Tibial artery (tissue), 4 donors: ENCODE data around the gene AFG1L.
"Not testable (repeated sequence)": the region's sequence is repeated elsewhere in the genome, so short reads cannot be mapped to it uniquely, and the experiment has no call there.

Source experiments
- DNase-seq, 2 donors: peaks; one replicate each; pipeline ENCODE4 v3.0.0-alpha.2; 2019
- H3K27ac ChIP-seq, 2 donors: fragments of 200-600 bp; sonication (generic) in 1 of 2; 1 replicate in 1 of 2; 2 replicates in 1 of 2; pipeline ENCODE4 v1.5.1; 2018 to 2019; ENCODE audit warnings: mild to moderate bottlenecking in 1 of 2
- H3K27me3 ChIP-seq, 2 donors: fragments of 200-600 bp; sonication (generic) in 1 of 2; one replicate each; pipeline versions ENCODE4 v1.5.1 to v1.6.0; 2016 to 2019
- H3K36me3 ChIP-seq, 3 donors: fragments of 200-600 bp; sonication (generic) in 2 of 3; one replicate each; pipeline ENCODE4 v1.5.1; 2016 to 2019; ENCODE audit warnings: mild to moderate bottlenecking in 2 of 3
- H3K4me1 ChIP-seq, 4 donors: fragments of 200-600 bp; sonication (generic) in 2 of 4; 1 replicate in 3 of 4; 2 replicates in 1 of 4; pipeline ENCODE4 v1.5.1; 2016 to 2019
- H3K4me3 ChIP-seq, 2 donors: fragments of 200-600 bp; sonication (generic) in 1 of 2; 1 replicate in 1 of 2; 2 replicates in 1 of 2; pipeline ENCODE4 v1.5.1; 2018 to 2019; ENCODE audit warnings: mild to moderate bottlenecking in 2 of 2
- H3K9me3 ChIP-seq, 3 donors: fragments of 200-600 bp; sonication (generic) in 1 of 3; one replicate each; pipeline ENCODE4 v1.5.1; 2016 to 2019
- intact Hi-C: fragments of 100-400 bp; cut with DNase I; formaldehyde crosslinking; loops from one replicate; pipeline ENCODE4 v1.15.0; 2023; ENCODE audit warnings: low total_unique reads
- TF ChIP-seq, protein P1 (sequence below), 2 experiments: fragments of 200-600 bp in 1 of 2; fragments of 450-650 bp in 1 of 2; IDR thresholded peaks; one replicate each; pipeline ENCODE4 v1.5.1; 2017 to 2019; ENCODE audit warnings: antibody characterized with exemption in 2 of 2, mild to moderate bottlenecking in 1 of 2, moderate library complexity in 1 of 2

AFG1L gene

DNA sequence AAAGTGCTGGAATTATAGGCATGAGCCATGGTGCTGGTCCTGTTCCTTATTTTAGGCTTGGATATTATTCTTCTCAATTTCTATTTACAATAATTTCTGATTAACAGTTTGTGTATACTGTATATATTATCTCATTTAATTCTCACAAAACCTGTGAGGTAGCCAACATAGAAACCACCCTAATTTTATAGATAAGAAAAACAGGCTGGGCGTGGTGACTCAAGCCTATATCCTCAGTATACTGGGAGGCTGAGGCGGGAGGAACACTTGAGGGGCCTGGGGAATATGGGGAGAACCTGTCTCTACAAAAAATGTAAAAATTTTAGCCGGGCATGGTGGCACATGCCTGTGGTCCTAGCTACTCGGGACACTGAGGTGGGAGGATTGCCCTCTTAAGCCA lies 3.8 kb upstream of the AFG1L start:
- H3K9me3 ChIP-seq: no peaks in the 10 kb centered on the region
- H3K4me3 ChIP-seq: no peak overlapping the region
- H3K27ac ChIP-seq: no peak overlapping the region
- no peaks in the 10 kb centered on the region for H3K27me3 ChIP-seq
- intact Hi-C loops: no loop called here
- DNase-seq: no peak
- H3K36me3 ChIP-seq: no peaks in the 10 kb centered on the region
- peaks cover 0 to 6% (median 5%) of the 10 kb centered on the region in 4 donors for H3K4me1 ChIP-seq
- TF ChIP-seq, protein P1, sequence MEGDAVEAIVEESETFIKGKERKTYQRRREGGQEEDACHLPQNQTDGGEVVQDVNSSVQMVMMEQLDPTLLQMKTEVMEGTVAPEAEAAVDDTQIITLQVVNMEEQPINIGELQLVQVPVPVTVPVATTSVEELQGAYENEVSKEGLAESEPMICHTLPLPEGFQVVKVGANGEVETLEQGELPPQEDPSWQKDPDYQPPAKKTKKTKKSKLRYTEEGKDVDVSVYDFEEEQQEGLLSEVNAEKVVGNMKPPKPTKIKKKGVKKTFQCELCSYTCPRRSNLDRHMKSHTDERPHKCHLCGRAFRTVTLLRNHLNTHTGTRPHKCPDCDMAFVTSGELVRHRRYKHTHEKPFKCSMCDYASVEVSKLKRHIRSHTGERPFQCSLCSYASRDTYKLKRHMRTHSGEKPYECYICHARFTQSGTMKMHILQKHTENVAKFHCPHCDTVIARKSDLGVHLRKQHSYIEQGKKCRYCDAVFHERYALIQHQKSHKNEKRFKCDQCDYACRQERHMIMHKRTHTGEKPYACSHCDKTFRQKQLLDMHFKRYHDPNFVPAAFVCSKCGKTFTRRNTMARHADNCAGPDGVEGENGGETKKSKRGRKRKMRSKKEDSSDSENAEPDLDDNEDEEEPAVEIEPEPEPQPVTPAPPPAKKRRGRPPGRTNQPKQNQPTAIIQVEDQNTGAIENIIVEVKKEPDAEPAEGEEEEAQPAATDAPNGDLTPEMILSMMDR (IDR thresholded peaks at IDR 0.05): no peak

DNA sequence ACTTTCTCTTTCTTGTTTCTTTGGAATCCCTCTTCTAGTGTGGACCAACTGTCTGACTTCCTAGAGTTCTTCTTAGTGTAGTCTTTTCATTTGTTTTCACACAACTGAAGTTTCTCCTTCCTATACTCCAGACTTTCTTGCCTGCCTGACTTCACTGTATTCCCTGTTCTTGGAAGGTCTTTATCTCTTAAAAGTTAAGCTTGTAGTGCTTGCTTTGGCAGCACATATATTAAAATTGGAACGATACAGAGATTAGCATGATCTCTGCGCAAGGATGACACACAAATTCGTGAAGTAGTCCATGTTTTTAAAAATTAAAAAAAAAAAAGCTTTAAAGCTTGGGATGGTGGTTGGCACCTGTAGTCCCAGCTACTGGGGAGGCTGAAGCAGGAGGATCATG lies 2.3 kb upstream of the AFG1L start:
- H3K27me3 ChIP-seq, H3K27ac ChIP-seq, intact Hi-C loops, H3K4me3 ChIP-seq, H3K36me3 ChIP-seq, H3K4me1 ChIP-seq, H3K9me3 ChIP-seq, DNase-seq: not testable (repeated sequence)

DNA sequence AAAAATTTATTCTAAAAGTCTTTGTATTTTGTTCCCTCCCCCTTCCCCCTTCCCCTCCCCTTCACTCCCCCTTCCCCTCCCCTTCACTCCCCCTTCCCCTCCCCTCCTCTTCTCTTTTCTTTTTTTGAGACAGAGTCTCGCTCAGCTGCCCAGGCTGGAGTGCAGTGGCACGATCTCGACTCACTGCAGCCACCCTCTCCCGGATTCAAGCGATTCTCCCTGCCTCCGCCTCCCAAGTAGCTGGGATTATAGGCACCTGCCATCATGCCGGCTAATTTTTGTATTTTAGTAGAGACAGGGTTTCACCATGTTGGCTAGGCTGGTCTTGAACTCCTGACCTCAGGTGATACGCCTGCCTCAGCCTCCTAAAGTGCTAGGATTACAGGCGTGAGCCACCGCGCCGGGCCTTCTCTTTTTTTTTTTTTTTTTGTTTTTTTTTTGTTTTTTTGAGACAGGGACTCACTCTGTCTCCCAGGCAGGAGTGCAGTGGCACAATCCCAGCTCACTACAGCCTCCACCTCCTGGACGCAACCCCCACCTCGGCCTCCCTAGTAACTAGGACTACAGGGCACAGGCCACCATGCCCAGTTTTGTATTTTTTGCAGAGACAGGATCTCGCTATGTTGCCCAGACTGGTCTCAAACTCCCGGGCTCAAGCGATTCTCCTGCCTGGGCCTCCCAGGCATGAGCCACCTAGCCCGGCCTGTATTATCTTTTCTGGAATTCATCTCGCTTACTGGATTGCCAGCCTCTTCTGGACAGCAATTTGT lies 1.1 kb upstream of the AFG1L start:
- Histone ChIP-seq H3K27ac (peak overlapping the region in 1 of 2 donors; percentile 82), H3K4me1 (peaks cover 0 to 6% (median 5%) of the 10 kb centered on the region in 4 donors), H3K27me3 (no peaks in the 10 kb centered on the region), H3K36me3 (no peaks in the 10 kb centered on the region), H3K4me3 (peak overlapping the region in 1 of 2 donors; percentile 73), H3K9me3 (no peaks in the 10 kb centered on the region)
- TF ChIP-seq, protein P1 (IDR thresholded peaks at IDR 0.05): no peak
- intact Hi-C loops: loop anchor here (2.0 kb wide), 1 partner anchor 33 kb away; the partner anchor contains the start of gene SNX3
- DNase-seq: no peak

DNA sequence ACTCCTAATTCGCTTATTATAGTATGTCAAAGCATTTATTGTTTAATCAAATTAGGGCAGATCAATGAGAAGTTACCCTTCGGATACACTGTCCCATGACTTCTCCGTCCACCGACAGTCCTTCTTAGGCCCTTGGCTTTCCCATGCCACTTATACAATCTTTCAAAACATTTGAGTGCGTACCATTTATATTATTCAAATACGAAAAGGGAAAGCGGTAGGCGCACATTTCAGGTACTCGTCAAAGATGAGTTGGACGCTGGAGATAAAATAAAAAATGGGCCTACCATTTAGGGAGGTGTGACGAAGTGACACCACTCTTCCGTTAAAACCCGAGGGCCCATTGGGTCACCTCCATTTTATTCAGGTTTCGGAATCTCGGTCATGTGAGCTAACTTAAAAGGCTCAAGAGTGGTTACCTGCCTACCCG lies 542 bp upstream of the AFG1L start:
- H3K27me3 ChIP-seq: no peaks in the 10 kb centered on the region
- TF ChIP-seq, protein P1 (IDR thresholded peaks at IDR 0.05): no peak
- peaks cover 0 to 6% (median 5%) of the 10 kb centered on the region in 4 donors for H3K4me1 ChIP-seq
- H3K4me3 ChIP-seq: peak overlapping the region; percentile 64 to 73
- intact Hi-C loops: loop anchor here (2.0 kb wide), 1 partner anchor 34 kb away; the partner anchor contains the start of gene SNX3
- H3K36me3 ChIP-seq: no peaks in the 10 kb centered on the region
- H3K9me3 ChIP-seq: no peaks in the 10 kb centered on the region
- no peak for DNase-seq
- peak overlapping the region; percentile 82 for H3K27ac ChIP-seq

DNA sequence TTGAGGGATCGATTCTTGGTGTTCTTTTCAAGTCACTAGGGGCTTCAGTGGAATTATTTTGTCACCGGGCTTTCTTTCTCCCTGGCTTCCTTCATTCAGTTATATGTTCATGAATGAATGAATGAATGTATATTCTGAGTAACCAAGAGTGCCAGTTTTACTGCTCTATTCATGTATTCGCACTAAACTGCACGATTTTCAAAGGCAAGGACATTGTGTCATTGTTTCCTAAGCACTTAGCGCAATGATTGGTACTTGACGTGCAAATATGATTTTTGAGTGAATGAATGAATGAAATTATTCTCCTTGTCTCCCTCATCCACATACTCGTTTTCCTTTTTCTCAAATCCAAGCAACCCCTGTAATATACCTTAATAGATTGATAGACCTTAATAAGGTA lies 822 bp downstream of the AFG1L start:
- H3K9me3 ChIP-seq: no peaks in the 10 kb centered on the region
- intact Hi-C loops: loop anchor here (2.0 kb wide), 1 partner anchor 35 kb away; the partner anchor contains the start of gene SNX3
- peak overlapping the region; percentile 82 for H3K27ac ChIP-seq
- peaks cover 0 to 6% (median 5%) of the 10 kb centered on the region in 4 donors for H3K4me1 ChIP-seq
- H3K36me3 ChIP-seq: no peaks in the 10 kb centered on the region
- DNase-seq: no peak
- peak overlapping the region; percentile 64 to 73 for H3K4me3 ChIP-seq
- no peaks in the 10 kb centered on the region for H3K27me3 ChIP-seq
- TF ChIP-seq, protein P1 (IDR thresholded peaks at IDR 0.05): no peak

DNA sequence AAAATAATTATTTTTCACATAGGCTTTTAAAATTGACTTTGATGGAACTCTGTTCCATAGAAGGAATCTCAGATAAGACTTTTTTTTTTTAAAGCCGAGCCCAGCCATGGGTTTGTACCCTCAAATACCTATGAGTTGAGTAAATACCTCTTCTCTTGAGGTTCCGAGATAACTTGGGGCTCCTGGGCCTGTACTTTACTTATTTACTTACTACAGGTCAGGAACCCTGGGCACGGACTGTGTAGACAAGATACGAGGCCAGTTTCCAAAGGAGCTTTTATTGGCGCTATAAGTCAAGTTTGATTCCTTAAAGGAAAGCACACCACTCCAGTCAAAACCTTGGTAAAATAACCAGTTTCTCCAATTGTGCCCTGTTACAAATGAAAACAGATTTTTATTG lies 7.5 kb downstream of the AFG1L start:
- no peak overlapping the region for H3K4me3 ChIP-seq
- no peaks in the 10 kb centered on the region for H3K4me1 ChIP-seq
- TF ChIP-seq, protein P1 (IDR thresholded peaks at IDR 0.05): no peak
- H3K27me3 ChIP-seq: no peaks in the 10 kb centered on the region
- DNase-seq: no peak
- H3K27ac ChIP-seq: no peak overlapping the region
- H3K9me3 ChIP-seq: no peaks in the 10 kb centered on the region
- no peaks in the 10 kb centered on the region for H3K36me3 ChIP-seq
- intact Hi-C loops: no loop called here
